DND-41 (cell line): Measurements from ENCODE around the gene RBM34.
"Not testable (repeated sequence)": the region's sequence is repeated elsewhere in the genome, so short reads cannot be mapped to it uniquely, and the experiment has no call there.

Experiments
- ATAC-seq: fragments of 200-7000 bp; cut with Tn5 transposase; 3 replicates; pipeline ENCODE4 v1.9.1; 2021; ENCODE audit warnings: low read depth; ENCODE audit not compliant: insufficient read depth
- DNase-seq: peaks from one replicate; pipeline ENCODE4 v3.0.0-alpha.2; 2020
- H2AFZ ChIP-seq: 2 replicates; pipeline ENCODE4 v1.6.0; 2012; ENCODE audit warnings: low read depth, low read length
- H3K27ac ChIP-seq: 2 replicates; pipeline ENCODE4 v1.5.1; 2012; ENCODE audit warnings: low read length, inconsistent platforms
- H3K27me3 ChIP-seq: fragments of 200-600 bp; sonication (generic); 2 replicates; pipeline ENCODE4 v1.6.0; 2012; ENCODE audit warnings: low read length, mild to moderate bottlenecking, inconsistent platforms; ENCODE audit not compliant: insufficient read depth, poor library complexity
- H3K36me3 ChIP-seq: 2 replicates; pipeline ENCODE4 v1.5.1; 2012; ENCODE audit warnings: low read length, inconsistent platforms; ENCODE audit not compliant: insufficient read depth
- H3K4me1 ChIP-seq: 2 replicates; pipeline ENCODE4 v1.5.1; 2012; ENCODE audit warnings: mild to moderate bottlenecking, low read length; ENCODE audit not compliant: insufficient read depth
- H3K4me2 ChIP-seq: 2 replicates; pipeline ENCODE4 v1.6.0; 2012; ENCODE audit warnings: mild to moderate bottlenecking, moderate library complexity, low read length, inconsistent platforms; ENCODE audit not compliant: insufficient read depth
- H3K4me3 ChIP-seq, 2 experiments: fragments of 200-600 bp in 1 of 2; shearing (Covaris generic) in 1 of 2; 2 replicates each; pipeline ENCODE4 v1.5.1; 2012 to 2016; ENCODE audit warnings: inconsistent platforms in 2 of 2, low read length in 2 of 2, mild to moderate bottlenecking in 2 of 2, low read depth in 1 of 2, moderate library complexity in 1 of 2
- H3K79me2 ChIP-seq: 2 replicates; pipeline ENCODE4 v1.6.0; 2012; ENCODE audit warnings: low read length, inconsistent platforms; ENCODE audit not compliant: insufficient read depth
- H3K9ac ChIP-seq: 2 replicates; pipeline ENCODE4 v1.6.0; 2012; ENCODE audit warnings: low read depth, mild to moderate bottlenecking, inconsistent platforms, low read length, moderate library complexity
- H3K9me3 ChIP-seq: 2 replicates; pipeline ENCODE4 v1.5.1; 2012; ENCODE audit warnings: low read length, moderate library complexity, mild to moderate bottlenecking, inconsistent platforms; ENCODE audit not compliant: insufficient read depth, severe bottlenecking
- H4K20me1 ChIP-seq: 2 replicates; pipeline ENCODE4 v1.6.0; 2012; ENCODE audit warnings: low read length; ENCODE audit not compliant: insufficient read depth
- CTCF ChIP-seq: IDR thresholded peaks from 2 replicates; pipeline ENCODE4 v1.5.1; 2012; ENCODE audit warnings: borderline replicate concordance, low read length, moderate library complexity, mild to moderate bottlenecking; ENCODE audit not compliant: poor library complexity, severe bottlenecking; ENCODE audit errors: extremely low read depth
- EZH2 ChIP-seq: IDR thresholded peaks from 3 replicates; pipeline ENCODE4 v1.6.1; 2012; ENCODE audit warnings: borderline replicate concordance, low read depth, mild to moderate bottlenecking, moderate library complexity, low read length, inconsistent platforms; ENCODE audit not compliant: severe bottlenecking

RBM34 gene

GRCh38 chr1:235161685-235162327 is 756 bp upstream of the RBM34 start:
- no peak for ATAC-seq
- peak overlapping the region; percentile 92 for H3K27ac ChIP-seq

GRCh38 chr1:235160383-235160956 is 580 bp downstream of the RBM34 start:
- H3K9ac ChIP-seq, result peak overlapping the region; percentile 78
- H4K20me1 ChIP-seq, result no peaks in the 10 kb centered on the region
- ATAC-seq (peak; percentile 61), DNase-seq (no peak)
- H3K4me3 ChIP-seq, result peak overlapping the region; percentile 73 to 85
- H3K27ac ChIP-seq, result peak overlapping the region; percentile 92
- H3K9me3 ChIP-seq, result no peaks in the 10 kb centered on the region
- peaks cover 41% of the 10 kb centered on the region for H3K36me3 ChIP-seq
- peaks cover 51% of the 10 kb centered on the region for H3K79me2 ChIP-seq
- peaks cover 44% of the 10 kb centered on the region for H3K4me1 ChIP-seq
- no peaks in the 10 kb centered on the region for H3K27me3 ChIP-seq
- peak overlapping the region; percentile 97 for H2AFZ ChIP-seq
- H3K4me2 ChIP-seq, result peak overlapping the region; percentile 82
- TF ChIP-seq EZH2 (no peak), CTCF (no peak)

More at GRCh38 chr1:235161685-235162327, 756 bp upstream of the RBM34 start:
- H3K4me2 ChIP-seq, result peak overlapping the region; percentile 82
- H3K9ac ChIP-seq, result peak overlapping the region; percentile 78
- H3K36me3 ChIP-seq, result peaks cover 30% of the 10 kb centered on the region
- H3K9me3 ChIP-seq, result no peaks in the 10 kb centered on the region
- H3K79me2 ChIP-seq, result peaks cover 45% of the 10 kb centered on the region
- DNase-seq, result no peak
- peak overlapping the region; percentile 73 to 85 for H3K4me3 ChIP-seq
- TF ChIP-seq CTCF, result no peak
- peak overlapping the region; percentile 97 for H2AFZ ChIP-seq
- no peaks in the 10 kb centered on the region for H4K20me1 ChIP-seq
- H3K27me3 ChIP-seq, result no peaks in the 10 kb centered on the region
- peaks cover 40% of the 10 kb centered on the region for H3K4me1 ChIP-seq

- Histone ChIP-seq H3K36me3 (peaks cover 42% of the 10 kb centered on the region), H3K9ac (peak overlapping the region; percentile 78)
- not testable (repeated sequence) for H3K9me3 ChIP-seq
Measured at GRCh38 chr1:235159930-235160329, 1.1 kb downstream of the RBM34 start.

GRCh38 chr1:235159284-235159683 is 1.8 kb downstream of the RBM34 start:
- not testable (repeated sequence) for DNase-seq, ATAC-seq, H3K9me3 ChIP-seq, H3K27me3 ChIP-seq, H3K9ac ChIP-seq, H4K20me1 ChIP-seq, H2AFZ ChIP-seq, H3K27ac ChIP-seq, H3K4me3 ChIP-seq
- peak overlapping the region; percentile 82; the same call in 1 of the 2 replicates for H3K4me2 ChIP-seq
- H3K4me1 ChIP-seq, result peaks cover 44% of the 10 kb centered on the region
- H3K36me3 ChIP-seq, result peaks cover 48% of the 10 kb centered on the region
- H3K79me2 ChIP-seq, result peaks cover 58% of the 10 kb centered on the region

More at GRCh38 chr1:235159930-235160329, 1.1 kb downstream of the RBM34 start:
- H4K20me1 ChIP-seq, H3K27me3 ChIP-seq, DNase-seq, H2AFZ ChIP-seq, ATAC-seq: not testable (repeated sequence)
- peak overlapping the region; percentile 73 to 85; a peak in 3 of 4 replicates for H3K4me3 ChIP-seq
- H3K4me1 ChIP-seq, result peaks cover 44% of the 10 kb centered on the region
- H3K79me2 ChIP-seq, result peaks cover 53% of the 10 kb centered on the region
- peak overlapping the region; percentile 82 for H3K4me2 ChIP-seq
- H3K27ac ChIP-seq, result peak overlapping the region; percentile 92
